Activated CD4-positive, alpha-beta T cell treated with anti-CD3 and anti-CD28 coated beads, Interleukin-2, amount 50 U/mL, for 24 hours (primary cell): ENCODE results near the gene PPP1R3C.
A peak's percentile ranks its signal among the peaks of the same experiment; 100 is the strongest.

Source experiments
- DNase-seq, 2 donors: peaks; one replicate each; pipeline ENCODE4 v3.0.0-alpha.2; 2020; ENCODE audit warnings: low read depth in 1 of 2, low spot score in 1 of 2

PPP1R3C gene

GRCh38 chr10:91632671-91633550, at the start of gene PPP1R3C:
TSS of gene PPP1R3C (minus strand) at chr10:91633071. CDS start at chr10:91632969, 102 bp downstream.
- DNase-seq = peak; percentile 12 to 21

- DNase-seq = no peak
These were observed 48.7 kb upstream of the PPP1R3C start for GRCh38 chr10:91681361-91682276.

- DNase-seq = no peak
These were observed 47.6 kb upstream of the PPP1R3C start for GRCh38 chr10:91680487-91680886.

- no peak for DNase-seq
These were observed 46.4 kb upstream of the PPP1R3C start for GRCh38 chr10:91679296-91679695.

DNA sequence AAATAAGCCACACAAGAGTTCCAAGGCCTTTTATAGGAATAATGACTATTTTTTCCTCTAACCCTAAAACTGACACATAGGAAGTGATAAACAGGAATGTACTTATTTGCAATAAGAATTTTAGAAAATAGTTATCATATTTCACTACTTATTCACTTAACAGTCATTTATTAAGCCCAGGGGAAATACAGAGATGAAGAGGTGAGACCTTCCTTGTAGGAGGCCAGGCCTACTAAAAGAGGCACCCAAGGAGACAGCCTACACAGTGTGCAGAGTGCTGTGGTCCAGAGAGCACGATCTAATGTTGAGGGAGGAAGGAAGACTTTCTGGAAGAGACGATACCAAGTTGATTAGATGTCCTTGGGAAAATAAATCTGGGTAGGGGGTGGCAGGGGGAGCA, 45.0 kb upstream of the PPP1R3C start:
- no peak for DNase-seq

GRCh38 chr10:91672021-91672608, 39.2 kb upstream of the PPP1R3C start:
- no peak for DNase-seq

GRCh38 chr10:91668913-91669312, 36.0 kb upstream of the PPP1R3C start:
- no peak for DNase-seq

GRCh38 chr10:91665842-91666241, 33.0 kb upstream of the PPP1R3C start:
- DNase-seq = no peak

GRCh38 chr10:91664426-91664825, 31.6 kb upstream of the PPP1R3C start:
- no peak for DNase-seq

DNA sequence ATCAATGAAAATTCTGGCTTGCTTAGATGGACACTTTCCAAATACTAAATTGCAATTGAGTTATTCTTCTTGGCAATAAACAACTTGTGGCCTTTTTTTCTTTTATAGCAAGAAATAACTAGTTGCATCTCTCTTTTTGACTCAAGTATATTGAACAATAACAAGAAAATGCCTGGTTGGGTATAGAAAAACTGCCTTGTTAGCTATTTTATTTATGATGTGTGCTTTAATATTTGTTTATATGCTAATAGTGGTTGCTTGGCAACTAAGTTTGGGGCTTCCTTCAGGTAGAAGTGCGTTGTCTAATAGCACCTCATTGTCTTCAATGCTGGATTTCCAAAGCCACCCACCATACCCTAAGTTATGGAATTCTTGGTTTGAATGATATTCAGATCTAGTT, 30.1 kb upstream of the PPP1R3C start:
- DNase-seq = no peak

GRCh38 chr10:91653219-91653870, 20.5 kb upstream of the PPP1R3C start:
- no peak for DNase-seq

- no peak for DNase-seq
These were observed 19.5 kb upstream of the PPP1R3C start for GRCh38 chr10:91652364-91652763.

DNA sequence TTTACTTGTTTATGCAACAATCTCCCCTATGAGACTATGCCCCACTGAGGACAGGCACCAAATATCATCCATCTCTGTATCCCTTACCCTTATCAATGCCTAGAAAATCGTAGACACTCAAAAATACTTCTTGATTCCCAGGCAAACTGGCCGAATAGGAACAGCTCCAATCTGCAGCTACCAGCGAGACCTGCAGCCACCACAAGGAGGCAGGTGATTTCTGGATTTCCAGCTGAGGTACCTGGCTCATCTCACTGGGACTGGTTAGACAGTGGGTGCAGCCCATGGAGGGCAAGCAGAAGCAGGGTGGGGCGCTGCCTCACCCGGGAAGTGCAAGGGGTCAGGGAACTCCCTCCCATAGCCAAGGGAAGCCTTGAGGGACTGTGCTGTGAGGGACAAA, 10.8 kb upstream of the PPP1R3C start:
- DNase-seq = no peak

DNA sequence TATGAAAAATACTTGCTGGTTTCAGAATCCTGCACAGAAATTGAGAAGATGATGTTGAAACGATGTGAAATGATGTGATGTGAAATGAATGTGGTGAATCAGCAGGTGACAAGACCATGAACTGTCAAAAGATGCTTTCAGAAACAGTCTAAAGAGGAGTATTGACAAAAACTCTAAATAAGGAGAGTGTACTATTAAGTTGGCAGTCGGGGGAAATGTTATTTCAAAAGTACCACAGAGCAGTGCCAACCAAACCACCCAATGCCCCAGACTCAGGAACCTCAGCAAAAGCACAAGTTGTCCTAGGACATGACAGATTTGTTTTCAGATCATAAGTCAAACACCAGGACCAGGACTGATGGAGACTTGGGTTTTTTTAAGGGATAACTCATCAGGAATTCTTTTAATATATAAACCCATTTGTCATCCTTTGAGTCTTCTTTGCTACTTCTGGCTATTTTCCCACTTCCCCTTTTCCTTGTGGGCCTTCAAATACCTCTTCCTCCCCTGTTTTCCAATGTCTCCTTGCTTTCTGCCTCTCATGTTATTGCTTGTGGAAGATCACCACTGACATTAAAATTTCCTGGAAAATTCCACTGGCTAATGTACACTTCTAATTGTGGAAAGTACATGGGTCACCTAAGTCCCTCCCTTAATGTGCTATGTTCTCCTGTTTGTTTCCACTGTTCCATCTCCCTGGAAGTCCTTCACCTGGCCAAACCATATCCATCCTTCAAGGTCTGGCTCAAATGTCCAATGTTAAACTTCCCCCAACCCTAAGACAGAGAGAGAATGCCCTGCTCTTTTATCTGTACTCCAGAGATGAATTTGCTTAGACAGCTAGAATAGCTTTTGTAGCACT, 10.2 kb upstream of the PPP1R3C start:
- DNase-seq = no peak

- no peak for DNase-seq
These were observed 4.0 kb upstream of the PPP1R3C start for GRCh38 chr10:91636892-91637291.

DNA sequence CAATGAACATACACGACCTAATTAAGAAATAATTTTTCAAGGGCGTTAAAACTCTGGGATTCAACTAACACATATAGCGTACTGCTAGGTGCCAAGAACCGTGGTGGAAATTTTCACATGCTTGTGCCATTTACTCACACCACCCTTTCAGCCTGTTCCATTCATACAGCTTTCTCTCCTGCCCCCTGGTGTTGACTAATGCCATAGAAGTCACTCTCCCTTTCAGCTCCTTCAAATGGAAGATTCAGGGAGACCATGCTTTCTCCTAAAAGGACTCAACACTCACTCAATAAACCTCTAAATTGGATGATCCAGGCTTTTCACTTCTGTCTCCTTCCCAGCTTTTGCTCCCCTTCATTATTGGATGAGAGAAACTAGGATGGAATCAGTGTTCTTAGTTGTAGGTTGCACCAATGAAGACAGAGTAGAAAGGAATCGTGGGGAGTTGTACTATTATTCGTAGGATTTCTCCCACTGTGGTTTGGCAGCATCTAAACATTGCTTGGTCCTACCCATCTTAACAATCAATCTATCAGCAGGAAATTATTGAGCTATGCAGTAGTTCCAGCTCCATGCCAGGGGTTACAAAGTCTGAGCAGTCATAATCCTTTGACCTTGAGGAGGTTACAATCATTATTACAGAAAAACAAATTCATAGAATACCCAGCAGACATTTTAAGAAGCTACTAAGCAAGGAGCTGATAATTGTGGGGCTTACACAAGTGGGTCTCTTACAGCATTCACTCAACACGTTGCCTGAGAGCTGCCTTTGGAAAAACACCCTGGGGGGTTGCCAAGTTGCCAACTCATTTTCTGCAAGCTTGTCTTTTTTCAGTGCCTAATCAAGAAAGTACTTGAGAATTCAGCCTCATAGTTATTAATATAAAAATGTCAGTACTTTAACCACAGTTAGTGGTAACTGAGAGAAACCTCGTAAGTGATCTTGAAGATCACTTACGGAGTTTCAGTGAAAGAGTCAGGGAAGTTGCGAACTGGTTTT, 2.8 kb upstream of the PPP1R3C start:
- peak in 1 of 2 donors; percentile 53 for DNase-seq

- no peak for DNase-seq
These were observed 2.0 kb upstream of the PPP1R3C start for GRCh38 chr10:91634898-91635297.

DNA sequence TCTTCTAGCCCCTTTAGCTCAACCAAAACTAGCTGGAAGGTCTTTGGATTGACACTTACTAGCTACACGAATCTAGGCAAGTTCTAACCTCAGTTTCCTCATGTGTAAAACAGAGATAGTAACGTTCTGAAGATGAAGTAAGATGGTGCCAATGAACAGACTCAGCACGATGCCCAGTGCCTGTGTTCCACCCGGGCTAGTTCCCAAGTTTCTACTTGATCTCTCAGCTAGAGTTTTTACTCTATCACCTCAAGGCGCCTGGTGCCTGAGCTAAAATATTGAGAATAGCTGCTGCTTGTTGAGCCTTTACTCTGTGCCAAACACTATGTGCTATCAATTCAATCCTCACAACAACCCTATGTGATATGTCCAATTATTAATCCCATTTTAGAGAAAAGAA, 1.4 kb upstream of the PPP1R3C start:
- DNase-seq = no peak

- no peak for DNase-seq
These were observed 2.2 kb downstream of the PPP1R3C start for GRCh38 chr10:91630625-91631024.
